Fibroblast of pulmonary artery (primary cell): Measurements from ENCODE around the gene CMTM4.
"Not testable (repeated sequence)": the region's sequence is repeated elsewhere in the genome, so short reads cannot be mapped to it uniquely, and the experiment has no call there.

ENCODE experiments used
- DNase-seq: peaks from one replicate; pipeline ENCODE4 v3.0.0-alpha.2; 2010; ENCODE audit warnings: low read depth
- H3K4me3 ChIP-seq: replicated peaks from 2 replicates; pipeline ENCODE4 v1.5.1; 2011; ENCODE audit warnings: low read depth, mild to moderate bottlenecking, control low read depth, low read length, moderate library complexity
- TF ChIP-seq, protein P1 (sequence below): IDR thresholded peaks from 2 replicates; pipeline ENCODE4 v1.5.1; 2011; ENCODE audit warnings: mild to moderate bottlenecking, control low read depth, low read length, inconsistent platforms; ENCODE audit errors: missing control alignments

The CMTM4 gene

GRCh38 chr16:66635406-66635805 lies 61.1 kb downstream of the CMTM4 start:
- DNase-seq: no peak
- TF ChIP-seq, protein P1, sequence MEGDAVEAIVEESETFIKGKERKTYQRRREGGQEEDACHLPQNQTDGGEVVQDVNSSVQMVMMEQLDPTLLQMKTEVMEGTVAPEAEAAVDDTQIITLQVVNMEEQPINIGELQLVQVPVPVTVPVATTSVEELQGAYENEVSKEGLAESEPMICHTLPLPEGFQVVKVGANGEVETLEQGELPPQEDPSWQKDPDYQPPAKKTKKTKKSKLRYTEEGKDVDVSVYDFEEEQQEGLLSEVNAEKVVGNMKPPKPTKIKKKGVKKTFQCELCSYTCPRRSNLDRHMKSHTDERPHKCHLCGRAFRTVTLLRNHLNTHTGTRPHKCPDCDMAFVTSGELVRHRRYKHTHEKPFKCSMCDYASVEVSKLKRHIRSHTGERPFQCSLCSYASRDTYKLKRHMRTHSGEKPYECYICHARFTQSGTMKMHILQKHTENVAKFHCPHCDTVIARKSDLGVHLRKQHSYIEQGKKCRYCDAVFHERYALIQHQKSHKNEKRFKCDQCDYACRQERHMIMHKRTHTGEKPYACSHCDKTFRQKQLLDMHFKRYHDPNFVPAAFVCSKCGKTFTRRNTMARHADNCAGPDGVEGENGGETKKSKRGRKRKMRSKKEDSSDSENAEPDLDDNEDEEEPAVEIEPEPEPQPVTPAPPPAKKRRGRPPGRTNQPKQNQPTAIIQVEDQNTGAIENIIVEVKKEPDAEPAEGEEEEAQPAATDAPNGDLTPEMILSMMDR: no peak
- no peak overlapping the region for H3K4me3 ChIP-seq

- TF ChIP-seq, protein P1: no peak
These were observed 61.9 kb downstream of the CMTM4 start for GRCh38 chr16:66634527-66635196.

GRCh38 chr16:66631558-66631957 lies 65.0 kb downstream of the CMTM4 start:
- H3K4me3 ChIP-seq, DNase-seq: not testable (repeated sequence)

More at GRCh38 chr16:66634527-66635196, 61.9 kb downstream of the CMTM4 start:
- DNase-seq: no peak
- H3K4me3 ChIP-seq: no peak overlapping the region

DNA sequence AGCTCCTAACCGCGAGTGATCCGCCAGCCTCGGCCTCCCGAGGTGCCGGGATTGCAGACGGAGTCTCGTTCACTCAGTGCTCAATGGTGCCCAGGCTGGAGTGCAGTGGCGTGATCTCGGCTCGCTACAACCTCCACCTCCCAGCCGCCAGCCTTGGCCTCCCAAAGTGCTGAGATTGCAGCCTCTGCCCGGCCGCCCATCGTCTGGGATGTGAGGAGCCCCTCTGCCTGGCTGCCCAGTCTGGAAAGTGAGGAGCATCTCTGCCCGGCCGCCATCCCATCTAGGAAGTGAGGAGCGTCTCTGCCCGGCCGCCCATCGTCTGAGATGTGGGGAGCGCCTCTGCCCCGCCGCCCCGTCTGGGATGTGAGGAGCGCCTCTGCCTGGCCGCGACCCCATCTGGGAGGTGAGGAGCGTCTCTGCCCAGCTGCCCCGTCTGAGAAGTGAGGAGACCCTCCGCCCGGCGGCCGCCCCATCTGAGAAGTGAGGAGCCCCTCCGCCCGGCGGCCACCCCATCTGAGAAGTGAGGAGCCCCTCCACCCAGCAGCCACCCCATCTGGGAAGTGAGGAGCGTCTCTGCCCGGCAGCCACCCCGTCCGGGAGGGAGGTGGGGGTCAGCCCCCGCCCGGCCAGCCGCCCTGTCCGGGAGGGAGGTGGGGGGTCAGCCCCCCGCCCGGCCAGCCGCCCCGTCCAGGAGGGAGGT lies 65.8 kb downstream of the CMTM4 start:
- not testable (repeated sequence) for H3K4me3 ChIP-seq, DNase-seq

GRCh38 chr16:66629856-66630255 lies 66.7 kb downstream of the CMTM4 start:
- TF ChIP-seq, protein P1: no peak
- no peak for DNase-seq
- no peak overlapping the region for H3K4me3 ChIP-seq

GRCh38 chr16:66627611-66628378 lies 68.7 kb downstream of the CMTM4 start:
- H3K4me3 ChIP-seq, DNase-seq: not testable (repeated sequence)

GRCh38 chr16:66623755-66624154 lies 72.8 kb downstream of the CMTM4 start:
- TF ChIP-seq, protein P1: no peak
- no peak for DNase-seq
- no peak overlapping the region for H3K4me3 ChIP-seq

DNA sequence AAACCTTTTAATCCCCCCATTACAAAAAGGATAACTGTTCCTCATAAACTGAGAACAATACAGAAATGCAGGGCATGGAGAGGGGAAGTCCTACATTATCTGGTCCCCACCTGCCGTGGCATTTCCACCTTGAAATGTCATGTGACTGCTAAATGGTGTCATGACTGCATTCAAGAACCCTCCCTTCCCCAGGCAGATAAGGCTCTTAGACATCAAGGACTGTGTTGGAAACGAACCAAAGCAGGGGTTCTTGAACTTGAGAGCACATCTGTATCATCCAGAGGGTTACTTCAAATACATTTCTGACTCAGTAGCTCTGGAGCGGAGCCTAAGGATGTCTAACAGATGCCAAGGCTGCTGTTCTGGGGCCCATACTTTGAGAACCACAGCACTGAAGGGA lies 73.7 kb downstream of the CMTM4 start:
- no peak for DNase-seq
- TF ChIP-seq, protein P1: no peak
- H3K4me3 ChIP-seq: no peak overlapping the region
